H1 (cell line): ENCODE data around the gene PRAME. TPM values are rescaled to one million over a fixed set of nuclear protein-coding genes. Genes with fewer than 3 reads are reported as not detected.

ENCODE experiments used
- CTCF ChIA-PET: fragments of 300-600 bp; sonication (Branson Sonifier 250); formaldehyde crosslinking; loops from one replicate; lab custom pipeline; 2021; ENCODE audit not compliant: partially characterized antibody; lab: Charles Lee
- POLR2A ChIA-PET: fragments of 300-600 bp; sonication (Branson Sonifier 250); formaldehyde crosslinking; loops from one replicate; lab custom pipeline; 2021; ENCODE audit warnings: inconsistent platforms; ENCODE audit not compliant: partially characterized antibody; lab: Charles Lee
- DNase-seq, 2 experiments: peaks; one replicate each; pipeline versions ENCODE4 v3.0.0 to v3.0.0-alpha.2; 2010 to 2022; ENCODE audit warnings: low spot score in 2 of 2, low read depth in 1 of 2, mixed read lengths in 1 of 2
- FAIRE-seq: peaks from 2 replicates; lab custom pipeline; 2011; peaks lifted over from hg19 to GRCh38; lab: Jason Lieb, UNC
- H2AFZ ChIP-seq: 2 replicates; pipeline ENCODE4 v1.8.1; 2012; ENCODE audit warnings: low read length, inconsistent platforms
- H2AK5ac ChIP-seq: 2 replicates; pipeline ENCODE4 v1.6.1; 2013; ENCODE audit warnings: low read depth, low read length
- H2BK120ac ChIP-seq: replicated peaks from 2 replicates; pipeline ENCODE3; 2013; ENCODE audit warnings: low read depth, low read length, inconsistent platforms
- H2BK12ac ChIP-seq: 2 replicates; pipeline ENCODE4 v1.6.1; 2013; ENCODE audit warnings: low read depth, low read length
- H2BK15ac ChIP-seq: 2 replicates; pipeline ENCODE4 v1.6.1; 2013; ENCODE audit warnings: low read length
- H2BK20ac ChIP-seq: 2 replicates; pipeline ENCODE4 v1.6.1; 2013; ENCODE audit warnings: low read length
- H2BK5ac ChIP-seq: 2 replicates; pipeline ENCODE4 v1.6.1; 2013; ENCODE audit warnings: low read depth, low read length
- H3K14ac ChIP-seq: 2 replicates; pipeline ENCODE4 v1.6.1; 2013; ENCODE audit warnings: inconsistent platforms; ENCODE audit not compliant: insufficient read length
- H3K18ac ChIP-seq: 2 replicates; pipeline ENCODE4 v1.6.1; 2013; ENCODE audit warnings: low read length; ENCODE audit errors: extremely low read depth
- H3K23ac ChIP-seq: 2 replicates; pipeline ENCODE4 v1.6.1; 2013; ENCODE audit warnings: inconsistent platforms; ENCODE audit not compliant: insufficient read length
- H3K23me2 ChIP-seq: 2 replicates; pipeline ENCODE4 v1.6.1; 2013; ENCODE audit warnings: low read depth, low read length
- H3K27ac ChIP-seq: 2 replicates; pipeline ENCODE4 v1.6.1; 2011; ENCODE audit warnings: low read depth, low read length, inconsistent platforms
- H3K27me3 ChIP-seq, 4 experiments: replicated peaks in 1 of 4; 1 replicate in 1 of 4; 2 replicates in 3 of 4; pipeline versions ENCODE4 v1.6.1 to v1.8.1; 2011 to 2013; ENCODE audit warnings: low read length in 3 of 4, mild to moderate bottlenecking in 3 of 4, inconsistent platforms in 2 of 4, mixed read lengths in 2 of 4, moderate library complexity in 1 of 4; ENCODE audit not compliant: control insufficient read depth in 3 of 4, insufficient read depth in 3 of 4; ENCODE audit errors: extremely low read depth in 1 of 4
- H3K36me3 ChIP-seq, 4 experiments: 2 replicates each; pipeline versions ENCODE4 v1.6.1 to v1.8.1; 2011 to 2013; ENCODE audit warnings: mild to moderate bottlenecking in 4 of 4, low read length in 3 of 4, moderate library complexity in 2 of 4, control low read depth in 1 of 4, inconsistent platforms in 1 of 4; ENCODE audit not compliant: insufficient read depth in 4 of 4, control insufficient read depth in 2 of 4
- H3K4ac ChIP-seq: replicated peaks from 2 replicates; pipeline ENCODE3; 2013; ENCODE audit warnings: low read length, low read depth, mixed read lengths, inconsistent platforms; ENCODE audit not compliant: insufficient read length
- H3K4me1 ChIP-seq, 4 experiments: replicated peaks in 1 of 4; 1 replicate in 1 of 4; 2 replicates in 3 of 4; pipeline versions ENCODE4 v1.6.1 to v1.8.1; 2011 to 2013; ENCODE audit warnings: low read length in 3 of 4, inconsistent platforms in 2 of 4, mixed read lengths in 1 of 4; ENCODE audit not compliant: insufficient read depth in 4 of 4, control insufficient read depth in 3 of 4
- H3K4me2 ChIP-seq, 2 experiments: 2 replicates each; pipeline versions ENCODE4 v1.6.1 to v1.8.1; 2011 to 2013; ENCODE audit warnings: low read depth in 2 of 2, low read length in 2 of 2, control low read depth in 1 of 2, inconsistent platforms in 1 of 2, mild to moderate bottlenecking in 1 of 2; ENCODE audit not compliant: insufficient read depth in 1 of 2
- H3K4me3 ChIP-seq, 4 experiments: fragments of 200-600, 300-600 bp in 1 of 4; sonication (generic), shearing (Covaris generic), sonication (Bioruptor Twin) in 1 of 4; 2 replicates each; pipeline versions ENCODE4 v1.5.1 to v1.8.1; 2011 to 2016; ENCODE audit warnings: low read length in 4 of 4, low read depth in 3 of 4, control low read depth in 2 of 4, inconsistent platforms in 2 of 4, mild to moderate bottlenecking in 2 of 4, mixed read lengths in 1 of 4, moderate library complexity in 1 of 4; ENCODE audit not compliant: insufficient read depth in 2 of 4; ENCODE audit errors: extremely low read depth in 1 of 4
- H3K56ac ChIP-seq: replicated peaks from 2 replicates; pipeline ENCODE3; 2013; ENCODE audit warnings: low read depth, mild to moderate bottlenecking, mixed read lengths, low read length, inconsistent platforms; ENCODE audit not compliant: insufficient read length
- H3K79me1 ChIP-seq: 2 replicates; pipeline ENCODE4 v1.6.1; 2013; ENCODE audit warnings: low read depth, low read length, control low read depth
- H3K79me2 ChIP-seq, 2 experiments: 2 replicates each; pipeline versions ENCODE4 v1.6.1 to v1.8.1; 2012 to 2013; ENCODE audit warnings: low read length in 2 of 2, mild to moderate bottlenecking in 2 of 2, inconsistent platforms in 1 of 2; ENCODE audit not compliant: insufficient read depth in 2 of 2, control insufficient read depth in 1 of 2
- H3K9ac ChIP-seq, 4 experiments: replicated peaks in 1 of 4; 1 replicate in 1 of 4; 2 replicates in 3 of 4; pipeline versions ENCODE4 v1.6.1 to v1.8.1; 2011 to 2013; ENCODE audit warnings: low read depth in 3 of 4, low read length in 3 of 4, control low read depth in 2 of 4, mild to moderate bottlenecking in 2 of 4, moderate library complexity in 2 of 4, inconsistent platforms in 1 of 4; ENCODE audit errors: extremely low read depth in 1 of 4
- H3K9me3 ChIP-seq, 2 experiments: 2 replicates each; pipeline versions ENCODE4 v1.6.1 to v1.8.1; 2012 to 2013; ENCODE audit warnings: mild to moderate bottlenecking in 2 of 2, moderate library complexity in 2 of 2, control low read depth in 1 of 2, inconsistent platforms in 1 of 2, low read depth in 1 of 2, low read length in 1 of 2, mixed read lengths in 1 of 2; ENCODE audit not compliant: insufficient read depth in 2 of 2
- H4K20me1 ChIP-seq, 2 experiments: replicated peaks in 1 of 2; 2 replicates each; pipeline versions ENCODE3 to v1.8.1; 2011 to 2013; ENCODE audit warnings: inconsistent platforms in 2 of 2, low read length in 2 of 2, mild to moderate bottlenecking in 1 of 2; ENCODE audit not compliant: insufficient read depth in 2 of 2, control insufficient read depth in 1 of 2
- H4K5ac ChIP-seq: 2 replicates; pipeline ENCODE4 v1.6.1; 2013; ENCODE audit warnings: low read length, low read depth, mixed read lengths, inconsistent platforms; ENCODE audit not compliant: insufficient read length
- H4K8ac ChIP-seq: 2 replicates; pipeline ENCODE4 v1.8.0; 2013; ENCODE audit warnings: mild to moderate bottlenecking, moderate library complexity, low read length, inconsistent platforms; ENCODE audit not compliant: insufficient read depth; ENCODE audit errors: extremely low read depth
- H4K91ac ChIP-seq: replicated peaks from 2 replicates; pipeline ENCODE3; 2013; ENCODE audit warnings: low read length, mixed read lengths, inconsistent platforms; ENCODE audit not compliant: insufficient read length
- ATF3 ChIP-seq: IDR thresholded peaks from 2 replicates; pipeline ENCODE4 v1.6.1; 2011; ENCODE audit warnings: low read depth, mild to moderate bottlenecking, low read length; ENCODE audit not compliant: insufficient read depth
- BCL11A ChIP-seq, 2 experiments: IDR thresholded peaks; one replicate each; pipeline ENCODE4 v1.6.1; 2011; ENCODE audit warnings: low read depth in 2 of 2, low read length in 2 of 2, mild to moderate bottlenecking in 2 of 2
- NRF1 ChIP-seq: IDR thresholded peaks from 2 replicates; pipeline ENCODE4 v1.6.1; 2011; ENCODE audit warnings: mild to moderate bottlenecking, low read depth, low read length, improper control_type of control experiment
- RFX5 ChIP-seq: IDR thresholded peaks from 2 replicates; pipeline ENCODE4 v1.6.1; 2011; ENCODE audit warnings: low read depth, low read length, improper control_type of control experiment, borderline replicate concordance
- SP4 ChIP-seq: IDR thresholded peaks from 2 replicates; pipeline ENCODE4 v1.6.1; 2012; ENCODE audit warnings: low read length, inconsistent platforms
- TAF1 ChIP-seq: IDR thresholded peaks from 2 replicates; pipeline ENCODE4 v1.6.1; 2011; ENCODE audit warnings: mild to moderate bottlenecking, low read depth, low read length
- WGBS, 2 experiments: shearing (Covaris generic) in 1 of 2; methylation state at CpG; one replicate each; pipeline versions ENCODE4 v1.1.6 to v1.1.7; 2013 to 2015; ENCODE audit warnings: low lambda C conversion rate in 2 of 2, mixed read lengths in 2 of 2, inconsistent platforms in 1 of 2, low coverage in 1 of 2, missing lambda C conversion rate in 1 of 2; ENCODE audit not compliant: insufficient replicate concordance in 2 of 2, insufficient coverage in 1 of 2, insufficient read length in 1 of 2; ENCODE audit errors: extremely low coverage in 1 of 2, missing lambda C conversion rate in 1 of 2; 5-methylcytosine and 5-hydroxymethylcytosine counted together
- polyA plus RNA-seq, 7 experiments: library from polyadenylated mRNA; depleted of rRNA in 3 of 7; stranded (reverse) in 5 of 7; unstranded in 2 of 7; fragments of >200 nt in 5 of 7; fragments of 200-250 nt in 2 of 7; gene quantifications; 1 replicate in 5 of 7; 2 replicates in 1 of 7; 4 replicates in 1 of 7; pipeline versions ENCODE4 v1.2.1 to v1.2.3, GENCODE V29; 2011 to 2013; ENCODE audit warnings: missing spikeins in 2 of 7, mixed read lengths in 2 of 7
- total RNA-seq: library from RNA; stranded (reverse); fragmentation: NEBNext Ultra II Directional; extraction: Animal tissue kit (Norgen Biotek cat#: 25700); gene quantifications from 2 replicates; pipeline ENCODE4 v1.2.1, GENCODE V29; 2021

Gene PRAME
- total and polyA plus RNA-seq, 2 of the 8 experiments (the other 6 are each of a cell fraction or from before 2014, with no cell fraction given) = 0.15 to 1.1 TPM

- no peak overlapping the region for H4K8ac ChIP-seq
- H4K5ac ChIP-seq = no peak overlapping the region
- no peaks in the 10 kb centered on the region for H3K79me2 ChIP-seq
- no peak overlapping the region for H2BK5ac ChIP-seq
- H3K9ac ChIP-seq = no peak overlapping the region
- H3K23me2 ChIP-seq = no peaks in the 10 kb centered on the region; the same call in 1 of the 2 replicates
- 89% methylated on average over 5 of the region's 5 CpGs; no CpG with 5 or more reads in 1 of the 2 experiments for WGBS, 2 experiments
- no peaks in the 10 kb centered on the region for H4K20me1 ChIP-seq
- peaks cover 0 to 5% of the 10 kb centered on the region in 2 experiments; a peak in 3 of 4 replicates for H3K9me3 ChIP-seq
- H3K4ac ChIP-seq = no peak overlapping the region
- H2BK20ac ChIP-seq = no peak overlapping the region
- no peaks in the 10 kb centered on the region for H3K36me3 ChIP-seq
- H3K79me1 ChIP-seq = no peaks in the 10 kb centered on the region
- DNase-seq (no peak), FAIRE-seq (no peak)
- no peak overlapping the region for H2AK5ac ChIP-seq
- ChIA-PET CTCF (interaction anchor here (1.3 kb wide), 1 partner anchor 10 kb away, joined by 3 read pairs; no protein-coding TSS in a partner anchor), POLR2A (no interaction called here)
- H2BK120ac ChIP-seq = no peak overlapping the region
- peaks cover 2 to 32% (median 16%) of the 10 kb centered on the region in 4 experiments; a peak in 6 of 7 replicates for H3K27me3 ChIP-seq
- H3K4me2 ChIP-seq = no peak overlapping the region
- no peak for TF ChIP-seq ATF3
- no peak for TF ChIP-seq SP4
- TF ChIP-seq BCL11A (IDR thresholded peaks at IDR 0.05; ENCODE audit: low read depth in 2 of 2, low read length in 2 of 2) = no peak
- TF ChIP-seq RFX5 = no peak
- TF ChIP-seq NRF1 = no peak
- no peak for TF ChIP-seq TAF1
- H2BK15ac ChIP-seq = no peak overlapping the region
- no peak overlapping the region for H3K56ac ChIP-seq
- H3K4me3 ChIP-seq = no peak overlapping the region
- no peak overlapping the region for H3K18ac ChIP-seq
- H3K27ac ChIP-seq = no peak overlapping the region
- H3K4me1 ChIP-seq = no peaks in the 10 kb centered on the region
- no peak overlapping the region for H2AFZ ChIP-seq
- no peak overlapping the region for H3K23ac ChIP-seq
- no peak overlapping the region for H3K14ac ChIP-seq
- H2BK12ac ChIP-seq = no peak overlapping the region
- H4K91ac ChIP-seq = no peak overlapping the region
These were observed 46.1 kb downstream of the PRAME start for GRCh38 chr22:22512951-22513350.
